ENCODE measurements around the gene HOTAIR.

HOTAIR gene

DNA sequence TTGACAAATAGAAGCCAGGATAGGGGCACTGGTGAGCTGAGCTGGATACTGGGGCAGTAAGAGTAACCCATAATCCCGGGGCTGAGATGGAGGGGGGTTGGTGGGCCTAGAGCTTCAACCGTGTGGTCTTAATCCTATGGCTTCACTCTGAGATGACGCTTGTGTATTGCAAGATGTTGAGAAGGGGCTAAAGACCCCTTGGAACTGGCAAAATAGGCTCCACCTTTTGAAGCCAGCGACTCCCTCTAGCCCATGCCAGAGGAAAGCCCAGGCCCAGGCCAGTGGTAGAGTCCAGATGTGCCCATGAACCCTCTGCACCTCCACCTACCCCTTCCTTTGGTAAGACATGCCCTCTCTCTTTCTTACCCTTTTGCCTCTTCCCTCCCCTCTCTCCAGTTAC lies 15.4 kb downstream of the HOTAIR start:
- H3K27ac Mint-ChIP-seq: no peak overlapping the region
- peaks cover 100% of the 10 kb centered on the region for H3K27me3 Mint-ChIP-seq (ENCODE audit: low read depth)
- no peaks in the 10 kb centered on the region for H3K9me3 Mint-ChIP-seq
- peaks cover under 1% of the 10 kb centered on the region for H3K4me1 Mint-ChIP-seq
- TF ChIP-seq, protein P1, sequence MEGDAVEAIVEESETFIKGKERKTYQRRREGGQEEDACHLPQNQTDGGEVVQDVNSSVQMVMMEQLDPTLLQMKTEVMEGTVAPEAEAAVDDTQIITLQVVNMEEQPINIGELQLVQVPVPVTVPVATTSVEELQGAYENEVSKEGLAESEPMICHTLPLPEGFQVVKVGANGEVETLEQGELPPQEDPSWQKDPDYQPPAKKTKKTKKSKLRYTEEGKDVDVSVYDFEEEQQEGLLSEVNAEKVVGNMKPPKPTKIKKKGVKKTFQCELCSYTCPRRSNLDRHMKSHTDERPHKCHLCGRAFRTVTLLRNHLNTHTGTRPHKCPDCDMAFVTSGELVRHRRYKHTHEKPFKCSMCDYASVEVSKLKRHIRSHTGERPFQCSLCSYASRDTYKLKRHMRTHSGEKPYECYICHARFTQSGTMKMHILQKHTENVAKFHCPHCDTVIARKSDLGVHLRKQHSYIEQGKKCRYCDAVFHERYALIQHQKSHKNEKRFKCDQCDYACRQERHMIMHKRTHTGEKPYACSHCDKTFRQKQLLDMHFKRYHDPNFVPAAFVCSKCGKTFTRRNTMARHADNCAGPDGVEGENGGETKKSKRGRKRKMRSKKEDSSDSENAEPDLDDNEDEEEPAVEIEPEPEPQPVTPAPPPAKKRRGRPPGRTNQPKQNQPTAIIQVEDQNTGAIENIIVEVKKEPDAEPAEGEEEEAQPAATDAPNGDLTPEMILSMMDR (IDR thresholded peaks at IDR 0.05; ENCODE audit: unreplicated experiment in 3 of 3): no peak
- no peak overlapping the region for H3K4me3 Mint-ChIP-seq
- H3K36me3 Mint-ChIP-seq (ENCODE audit: low read depth): no peaks in the 10 kb centered on the region

DNA sequence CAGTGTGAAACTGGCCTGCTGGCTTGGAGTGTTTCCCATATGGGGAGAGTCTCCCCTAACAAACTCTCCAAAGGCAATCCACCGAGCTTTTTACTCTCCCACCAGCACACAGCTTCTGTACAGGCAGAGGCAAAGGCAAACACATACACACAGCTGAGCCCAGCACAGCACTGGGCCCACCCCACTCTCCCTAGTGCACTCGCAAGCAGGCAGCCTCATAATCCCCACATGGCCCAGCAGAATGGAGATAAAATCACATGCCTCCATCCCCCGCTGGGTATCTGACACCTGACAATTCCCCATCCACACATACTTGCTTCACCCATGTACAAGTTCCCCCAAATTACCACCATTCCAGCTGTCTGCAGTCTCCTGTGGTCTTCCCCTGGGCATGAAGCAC lies 16.6 kb downstream of the HOTAIR start:
- Mint-ChIP-seq H3K27ac (no peak overlapping the region), H3K9me3 (no peaks in the 10 kb centered on the region), H3K27me3 (ENCODE audit: low read depth) (peaks cover 100% of the 10 kb centered on the region), H3K4me1 (peaks cover 5% of the 10 kb centered on the region), H3K4me3 (no peak overlapping the region), H3K36me3 (ENCODE audit: low read depth) (no peaks in the 10 kb centered on the region)
- TF ChIP-seq, protein P1 (IDR thresholded peaks at IDR 0.05; ENCODE audit: unreplicated experiment in 3 of 3): no peak

DNA sequence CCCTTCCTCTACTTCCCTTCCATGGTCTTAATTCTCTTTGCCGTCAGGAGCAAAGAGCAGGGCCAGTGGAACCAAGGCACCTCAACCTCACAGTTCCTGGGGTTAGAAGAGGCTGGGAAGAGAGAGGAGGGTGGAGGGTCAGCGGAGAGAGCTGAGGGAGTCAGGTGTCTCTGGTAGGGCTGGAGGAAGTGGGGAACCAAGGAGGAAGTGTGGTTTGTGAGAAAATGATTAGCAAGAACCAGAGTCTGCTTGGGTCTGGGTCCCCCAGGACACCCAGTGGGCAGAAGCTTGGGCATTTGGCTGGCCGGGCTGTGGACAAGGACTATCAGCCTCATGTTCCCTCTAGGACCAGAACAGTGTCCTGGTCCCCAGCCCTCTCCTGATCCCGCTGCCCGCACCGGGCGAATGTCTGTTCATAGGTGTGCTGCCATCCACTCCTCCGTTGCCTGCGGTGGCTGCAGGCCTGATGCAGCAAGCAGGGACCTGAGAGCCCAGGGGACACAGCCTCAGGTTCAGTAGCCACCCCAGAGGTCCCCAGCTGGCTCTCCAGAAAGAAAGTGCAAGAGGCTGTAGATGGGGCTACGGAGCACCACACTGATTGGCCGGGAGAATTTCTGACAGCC lies 17.7 kb downstream of the HOTAIR start:
- TF ChIP-seq, protein P1 (IDR thresholded peaks at IDR 0.05; ENCODE audit: unreplicated experiment in 3 of 3): no peak
- H3K9me3 Mint-ChIP-seq: no peaks in the 10 kb centered on the region
- H3K4me1 Mint-ChIP-seq: peaks cover 6% of the 10 kb centered on the region
- peaks cover 100% of the 10 kb centered on the region for H3K27me3 Mint-ChIP-seq (ENCODE audit: low read depth)
- H3K27ac Mint-ChIP-seq: no peak overlapping the region
- H3K4me3 Mint-ChIP-seq: no peak overlapping the region
- H3K36me3 Mint-ChIP-seq (ENCODE audit: low read depth): no peaks in the 10 kb centered on the region

DNA sequence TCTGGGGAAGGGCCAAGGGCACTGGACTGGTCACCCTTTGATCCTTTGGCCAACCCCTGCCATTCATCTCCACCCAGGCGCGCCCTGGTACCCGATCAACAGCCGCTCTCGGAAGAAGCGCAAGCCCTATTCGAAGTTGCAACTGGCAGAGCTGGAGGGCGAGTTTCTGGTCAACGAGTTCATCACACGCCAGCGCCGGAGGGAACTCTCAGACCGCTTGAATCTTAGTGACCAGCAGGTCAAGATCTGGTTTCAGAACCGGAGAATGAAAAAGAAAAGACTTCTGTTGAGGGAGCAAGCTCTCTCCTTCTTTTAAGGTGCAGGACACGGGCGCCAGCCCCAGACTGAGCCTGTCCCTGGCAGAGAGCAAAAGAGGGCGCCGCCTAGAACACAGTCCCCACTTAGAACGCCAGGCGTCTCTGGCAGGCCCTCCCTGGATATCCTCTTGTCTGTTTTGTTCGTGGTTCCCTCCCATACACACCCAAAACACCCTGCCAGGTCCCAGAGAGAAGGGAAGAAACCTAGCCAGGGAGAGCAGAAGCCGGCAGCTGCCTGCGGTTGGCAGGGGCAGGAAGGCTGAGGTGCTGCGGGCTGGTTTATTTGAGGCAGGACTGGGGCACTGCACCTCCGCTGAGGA lies 18.4 kb downstream of the HOTAIR start:
- no peaks in the 10 kb centered on the region for H3K36me3 Mint-ChIP-seq (ENCODE audit: low read depth)

DNA sequence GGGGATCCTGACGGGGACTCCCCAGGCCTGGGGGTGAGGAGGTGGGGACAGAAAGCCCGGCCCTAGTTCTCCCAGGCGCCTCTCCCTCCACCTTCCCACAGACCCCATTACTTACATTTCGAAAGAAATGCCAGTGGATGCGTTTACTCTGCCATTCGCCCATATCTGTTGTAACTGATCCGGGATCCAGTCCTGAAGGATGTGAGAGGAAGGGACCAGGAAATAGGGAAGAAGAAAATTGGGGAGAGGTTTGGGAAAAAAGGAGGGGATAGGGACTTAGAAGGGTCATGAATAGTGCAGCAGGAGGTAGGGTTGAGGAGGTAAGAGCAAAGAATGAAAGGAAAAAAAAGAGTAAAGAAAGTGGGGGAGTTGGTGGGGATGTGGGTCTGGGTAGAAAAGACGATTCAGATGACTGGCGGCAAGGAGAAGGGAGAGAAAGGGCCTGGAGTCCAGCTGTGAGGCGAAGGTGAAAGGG lies 18.9 kb downstream of the HOTAIR start:
- Mint-ChIP-seq H3K4me3 (no peak overlapping the region), H3K9me3 (no peaks in the 10 kb centered on the region)
- TF ChIP-seq, protein P1 (IDR thresholded peaks at IDR 0.05; ENCODE audit: unreplicated experiment in 3 of 3): no peak

More for the DNA sequence above, 18.4 kb downstream of the HOTAIR start:
- H3K4me3 Mint-ChIP-seq: no peak overlapping the region
- peaks cover 100% of the 10 kb centered on the region for H3K27me3 Mint-ChIP-seq (ENCODE audit: low read depth)
- H3K9me3 Mint-ChIP-seq: no peaks in the 10 kb centered on the region
- TF ChIP-seq, protein P1 (IDR thresholded peaks at IDR 0.05; ENCODE audit: unreplicated experiment in 3 of 3): no peak
- no peak overlapping the region for H3K27ac Mint-ChIP-seq
- H3K4me1 Mint-ChIP-seq: peaks cover 6% of the 10 kb centered on the region

More for the DNA sequence above, 18.9 kb downstream of the HOTAIR start:
- peaks cover 100% of the 10 kb centered on the region for H3K27me3 Mint-ChIP-seq (ENCODE audit: low read depth)
- H3K27ac Mint-ChIP-seq: no peak overlapping the region
- no peaks in the 10 kb centered on the region for H3K36me3 Mint-ChIP-seq (ENCODE audit: low read depth)
- H3K4me1 Mint-ChIP-seq: peaks cover 6% of the 10 kb centered on the region
